HG03064 (cell line): ENCODE data around the gene SDK1.
"Not testable (repeated sequence)": the region's sequence is repeated elsewhere in the genome, so short reads cannot be mapped to it uniquely, and the experiment has no call there.

Source experiments
- ATAC-seq: cut with Tn5 transposase; IDR thresholded peaks from one replicate; pipeline ENCODE4 v1.9.1; 2021; ENCODE audit warnings: low read depth; ENCODE audit not compliant: unreplicated experiment

The SDK1 gene

GRCh38 chr7:3937146-3937545 lies 636.1 kb downstream of the SDK1 start:
- ATAC-seq, result no peak

DNA sequence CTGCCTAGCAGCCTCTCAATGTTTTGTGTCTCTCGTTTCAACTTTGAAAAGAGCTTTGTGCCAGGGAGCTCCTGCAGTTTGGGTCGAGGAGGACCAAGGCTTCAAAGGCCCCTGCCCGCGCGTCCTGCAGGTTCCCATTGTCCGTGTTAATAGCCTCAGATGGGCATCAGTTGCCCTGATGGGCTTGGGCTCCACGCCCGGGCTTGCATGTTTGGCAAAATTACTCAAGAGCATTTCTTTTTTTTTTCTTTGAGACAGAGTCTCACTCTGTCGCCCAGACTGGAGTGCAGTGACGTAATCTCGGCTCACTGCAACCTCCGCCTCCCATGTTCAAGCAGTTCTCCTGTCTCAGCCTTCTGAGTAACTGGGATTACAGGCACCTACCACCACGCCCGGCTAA lies 636.6 kb downstream of the SDK1 start:
- no peak for ATAC-seq

- ATAC-seq, result not testable (repeated sequence)
Observed at GRCh38 chr7:3941706-3942105, 640.7 kb downstream of the SDK1 start.

GRCh38 chr7:3942276-3942675 lies 641.2 kb downstream of the SDK1 start:
- ATAC-seq, result no peak

GRCh38 chr7:3942816-3943745 lies 642.0 kb downstream of the SDK1 start:
- no peak for ATAC-seq

DNA sequence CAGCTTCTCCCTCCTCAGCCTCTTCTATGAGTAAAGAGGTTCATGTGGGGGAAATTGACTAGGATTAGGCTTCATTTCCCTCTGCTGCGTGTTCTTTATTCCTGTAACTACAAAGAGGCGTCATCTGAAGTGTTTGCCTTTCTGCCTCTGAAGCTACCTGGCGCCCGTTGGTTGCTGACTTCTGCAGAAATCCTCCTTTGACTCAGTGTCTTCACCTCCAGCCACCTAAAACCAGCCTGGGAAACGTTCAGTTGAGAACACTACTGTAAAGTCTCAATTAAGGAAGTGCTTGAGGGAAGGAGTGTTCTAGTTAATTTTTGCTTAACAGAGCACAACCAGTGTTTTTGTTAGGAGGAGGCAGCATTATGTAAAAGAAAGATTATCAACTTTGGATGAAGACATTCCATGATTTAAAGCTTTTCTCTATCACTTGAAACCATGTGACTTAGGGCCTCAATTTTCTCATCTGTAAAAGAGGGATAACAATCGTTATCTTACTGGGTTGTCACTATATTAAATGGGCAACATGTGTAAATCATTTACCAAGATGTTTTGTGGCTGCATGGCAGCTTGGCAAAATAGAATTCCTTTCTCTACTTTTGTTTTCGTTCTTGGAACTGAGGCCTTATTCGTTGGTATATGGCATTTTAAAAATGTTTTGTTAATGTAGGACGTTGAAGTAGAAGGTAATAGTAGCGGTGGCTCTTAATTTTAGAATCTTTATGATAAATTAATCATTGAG lies 642.9 kb downstream of the SDK1 start:
- ATAC-seq, result no peak

GRCh38 chr7:3949242-3949640 lies 648.2 kb downstream of the SDK1 start:
- no peak for ATAC-seq

DNA sequence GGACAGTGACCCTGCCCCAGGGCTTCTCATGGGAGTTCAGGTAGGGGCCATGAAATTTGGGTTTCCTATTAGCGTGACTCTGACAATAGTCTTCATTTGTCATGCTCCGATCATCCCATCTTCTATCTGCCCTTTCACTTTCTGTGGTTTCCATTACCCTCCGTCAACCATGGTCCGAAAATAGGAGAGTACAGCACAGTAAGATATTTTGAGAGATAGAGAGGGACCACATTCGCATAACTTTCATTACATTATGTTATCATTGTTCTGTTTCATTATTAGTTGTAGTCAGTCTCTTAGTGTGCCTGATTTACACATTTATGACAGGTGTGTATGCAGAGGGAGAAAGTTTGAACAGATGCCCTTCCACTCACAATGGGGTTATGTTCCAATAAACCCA lies 649.2 kb downstream of the SDK1 start:
- no peak for ATAC-seq

DNA sequence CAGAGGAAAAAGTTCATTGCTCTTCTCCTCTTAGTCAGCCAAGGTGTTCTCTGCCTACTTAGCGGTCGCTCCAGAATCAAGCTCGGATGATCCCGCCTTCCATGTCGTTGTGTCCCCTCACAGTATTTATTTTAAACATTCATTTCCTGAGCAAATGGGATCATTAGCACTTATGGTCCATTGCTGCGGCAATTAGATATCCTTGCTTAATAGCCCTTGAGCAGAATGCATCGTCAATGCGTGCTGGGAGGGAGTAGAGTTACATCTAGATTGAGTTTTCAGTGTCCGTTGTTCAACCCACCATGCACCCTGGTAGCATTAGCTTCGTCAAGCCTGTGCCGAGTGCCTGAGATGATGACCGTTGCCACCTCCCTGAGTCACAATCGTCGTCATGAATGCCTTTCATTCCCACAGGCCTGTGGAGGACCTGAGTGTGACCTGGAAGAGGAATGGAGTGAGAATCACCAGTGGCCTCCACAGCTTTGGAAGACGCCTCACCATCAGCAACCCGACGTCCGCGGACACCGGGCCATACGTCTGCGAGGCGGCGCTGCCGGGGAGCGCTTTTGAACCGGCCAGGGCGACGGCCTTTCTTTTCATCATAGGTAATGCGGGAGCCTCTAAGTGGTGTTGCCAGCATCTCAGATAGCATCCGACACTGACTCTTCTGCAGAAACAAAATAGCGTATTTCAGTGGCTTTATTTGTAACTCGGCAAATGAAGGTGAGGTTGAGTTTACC lies 650.4 kb downstream of the SDK1 start:
- no peak for ATAC-seq

GRCh38 chr7:3953133-3953532 lies 652.1 kb downstream of the SDK1 start:
- no peak for ATAC-seq

DNA sequence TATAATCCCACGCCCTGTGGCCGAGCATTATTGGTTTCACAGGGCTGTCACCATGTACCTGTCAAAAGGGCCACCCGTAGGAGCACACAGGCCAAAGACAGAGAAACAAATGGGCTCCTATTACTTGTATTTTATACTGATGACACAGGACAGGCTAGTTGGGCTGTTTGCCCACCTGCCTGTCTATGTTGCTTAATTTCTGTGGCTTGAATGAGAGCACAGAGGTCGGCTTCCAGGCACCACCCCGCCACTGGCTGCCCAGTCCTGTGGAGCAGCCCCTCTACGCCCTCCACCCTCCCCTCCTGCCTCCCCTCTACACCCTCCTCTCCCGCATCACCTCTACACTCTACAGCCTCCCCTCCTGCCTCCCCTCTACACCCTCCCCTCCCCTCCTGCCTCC lies 652.9 kb downstream of the SDK1 start:
- ATAC-seq, result no peak

GRCh38 chr7:3955026-3955425 lies 654.0 kb downstream of the SDK1 start:
- ATAC-seq, result no peak

- peak; percentile 86 for ATAC-seq
Observed at GRCh38 chr7:3955751-3956696, 655.0 kb downstream of the SDK1 start.

DNA sequence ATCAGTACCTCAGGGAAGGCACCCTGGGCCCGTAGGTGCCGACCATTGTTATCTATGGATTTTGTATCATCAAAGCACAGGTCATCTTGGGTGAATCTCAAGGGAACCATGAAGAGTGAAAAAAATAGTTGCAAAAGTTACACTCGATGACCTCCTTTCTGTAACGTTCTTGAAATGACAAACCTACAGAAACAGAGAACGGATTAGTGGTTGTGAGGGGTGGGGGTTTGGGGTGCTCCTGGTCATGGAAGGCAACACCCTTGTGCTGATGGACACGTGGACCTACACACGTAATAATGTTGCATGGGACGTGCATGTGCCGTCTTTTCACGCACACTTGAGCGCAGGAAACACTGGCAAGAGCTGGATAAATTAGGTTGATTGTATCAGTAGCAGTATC lies 655.9 kb downstream of the SDK1 start:
- peak; percentile 52 for ATAC-seq

DNA sequence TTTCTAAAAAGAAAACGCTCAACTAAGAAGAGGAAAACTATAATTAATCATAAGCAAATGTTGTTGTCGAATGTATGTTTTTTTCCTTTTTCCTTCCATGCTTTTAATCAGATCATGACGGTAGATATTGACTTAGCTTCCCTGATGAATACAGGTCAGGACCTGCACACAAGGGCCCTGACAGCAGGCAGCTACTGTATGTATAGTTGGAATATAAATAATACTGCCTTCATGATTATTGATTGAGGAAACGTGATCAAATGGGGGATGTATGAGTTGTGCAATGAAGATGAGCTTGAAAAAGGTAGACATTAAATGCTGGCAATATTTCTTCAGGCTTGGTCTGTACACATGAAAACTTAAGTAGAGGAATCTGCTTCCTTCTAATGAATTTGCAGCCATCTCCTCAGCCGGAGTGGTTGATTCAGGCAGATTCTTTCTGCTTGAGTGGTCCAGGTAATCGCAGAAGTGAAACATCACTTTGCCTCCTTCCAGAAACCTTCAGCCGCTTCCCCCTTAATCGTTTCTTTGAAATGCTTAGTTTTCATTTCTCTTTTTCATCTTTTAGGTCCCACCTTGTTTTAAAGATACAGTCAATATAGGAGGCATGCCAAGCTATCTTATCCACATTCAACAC lies 656.5 kb downstream of the SDK1 start:
- no peak for ATAC-seq

- ATAC-seq, result no peak
Observed at GRCh38 chr7:3958109-3958483, 657.0 kb downstream of the SDK1 start.

GRCh38 chr7:3959364-3959763 lies 658.3 kb downstream of the SDK1 start:
- ATAC-seq, result no peak

GRCh38 chr7:3960050-3960763 lies 659.2 kb downstream of the SDK1 start:
- ATAC-seq, result no peak

GRCh38 chr7:3960942-3961341 lies 659.9 kb downstream of the SDK1 start:
- ATAC-seq, result no peak
